RCC 7860 (cell line): ENCODE measurements around the gene ACY1.

Experiments
- DNase-seq: peaks from one replicate; pipeline ENCODE4 v3.0.0-alpha.2; 2015; ENCODE audit warnings: low spot score
- FAIRE-seq: peaks from 2 replicates; lab custom pipeline; 2012; peaks lifted over from hg19 to GRCh38; lab: Jason Lieb, UNC

The ACY1 gene

GRCh38 chr3:52002748-52003147 is 19.4 kb downstream of the ACY1 start:
- DNase-seq (no peak), FAIRE-seq (no peak)

- FAIRE-seq = no peak
Observed at GRCh38 chr3:52004163-52004787, 20.9 kb downstream of the ACY1 start.

GRCh38 chr3:52004906-52005395 is 21.6 kb downstream of the ACY1 start:
- DNase-seq (no peak), FAIRE-seq (no peak)

More at GRCh38 chr3:52004163-52004787, 20.9 kb downstream of the ACY1 start:
- no peak for DNase-seq

DNA sequence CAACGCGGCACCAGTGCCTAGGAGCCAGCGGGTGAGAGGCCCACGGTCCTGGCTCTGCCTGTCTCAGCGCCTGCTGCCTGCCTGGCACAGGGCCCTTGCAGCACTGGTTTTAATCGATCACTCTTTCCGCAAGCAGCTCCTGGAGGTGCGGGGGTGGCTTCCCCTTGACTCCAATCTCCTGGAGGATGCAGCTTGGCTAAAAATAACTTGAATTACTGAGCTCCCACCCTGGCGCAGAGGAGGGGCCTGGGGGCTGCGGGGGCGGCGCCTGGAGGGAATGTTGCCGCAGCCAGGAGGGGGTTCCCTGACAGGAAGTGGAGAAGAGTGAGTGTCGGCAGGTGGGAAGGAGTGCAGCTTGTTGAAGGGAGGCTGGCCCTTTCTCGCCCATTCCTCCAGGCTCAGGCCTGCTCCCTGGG is 22.2 kb downstream of the ACY1 start:
- DNase-seq = no peak
- FAIRE-seq = no peak

GRCh38 chr3:52006017-52006819 is 22.9 kb downstream of the ACY1 start:
- DNase-seq = no peak
- FAIRE-seq = no peak

- DNase-seq (no peak), FAIRE-seq (no peak)
Observed at GRCh38 chr3:52006820-52007133, 23.4 kb downstream of the ACY1 start.

- no peak for FAIRE-seq
- no peak for DNase-seq
Observed at GRCh38 chr3:52007291-52007690, 24.0 kb downstream of the ACY1 start.

GRCh38 chr3:52010431-52010830 is 27.1 kb downstream of the ACY1 start:
- FAIRE-seq (no peak), DNase-seq (no peak)

- FAIRE-seq (no peak), DNase-seq (no peak)
Observed at GRCh38 chr3:52012699-52013098, 29.4 kb downstream of the ACY1 start.

GRCh38 chr3:52013802-52014598 is 30.7 kb downstream of the ACY1 start:
- DNase-seq (no peak), FAIRE-seq (no peak)

- no peak for DNase-seq
- no peak for FAIRE-seq
Observed at GRCh38 chr3:52014613-52015012, 31.3 kb downstream of the ACY1 start.

GRCh38 chr3:52015438-52016228 is 32.3 kb downstream of the ACY1 start:
- no peak for FAIRE-seq
- no peak for DNase-seq

DNA sequence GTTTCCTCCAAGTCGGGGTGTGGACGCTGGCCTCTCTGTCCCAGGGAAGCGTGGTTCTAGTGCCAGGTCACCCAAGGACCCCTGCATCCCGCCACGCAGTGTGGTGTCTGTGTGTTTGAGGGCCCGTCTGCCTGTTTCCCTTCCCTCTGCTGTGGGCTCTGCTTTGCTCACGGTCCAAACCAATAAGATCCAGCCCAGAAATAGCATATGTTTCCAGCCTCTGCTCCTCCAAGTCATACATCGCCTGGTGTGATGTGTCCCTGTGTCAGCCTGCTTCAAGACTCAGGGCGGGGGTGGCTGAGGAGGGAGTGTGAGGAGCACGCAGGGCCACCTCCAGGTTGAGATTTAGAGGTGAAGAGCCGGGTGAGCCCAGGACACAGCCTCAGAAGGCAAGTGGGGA is 34.3 kb downstream of the ACY1 start:
- no peak for FAIRE-seq
- no peak for DNase-seq

DNA sequence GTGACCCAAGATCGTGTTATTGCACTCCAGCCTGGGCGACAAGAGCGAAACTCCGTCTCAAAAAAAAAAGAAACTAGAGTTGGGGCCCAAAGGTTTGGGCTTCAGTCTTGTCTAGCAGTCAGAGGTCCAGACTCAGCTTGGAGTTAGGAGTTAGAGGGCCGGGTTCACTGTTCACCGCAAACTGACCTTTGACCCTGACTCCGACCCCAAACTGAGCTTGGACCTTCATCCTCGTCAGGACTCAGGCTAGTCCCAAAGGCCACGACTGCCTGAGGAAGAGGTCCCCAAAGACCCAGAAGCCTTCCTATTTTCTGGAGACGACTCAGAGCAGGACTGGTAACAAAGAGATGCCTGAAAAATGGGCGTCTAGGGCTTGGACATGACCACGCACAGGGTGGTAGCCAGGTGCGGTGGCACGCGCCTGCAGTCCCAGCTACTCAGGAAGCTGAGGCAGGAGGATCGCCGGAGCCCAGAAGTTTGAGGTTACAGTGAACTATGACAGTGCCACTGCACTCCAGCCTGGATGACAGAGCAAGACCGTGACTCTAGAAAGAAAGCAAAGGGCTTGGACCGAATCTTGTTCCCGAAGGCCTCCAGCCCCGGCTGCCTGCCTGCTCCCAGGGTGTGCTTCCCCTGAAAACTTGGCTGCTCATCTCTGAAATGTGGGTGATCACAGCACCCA is 35.1 kb downstream of the ACY1 start:
- no peak for DNase-seq
- FAIRE-seq = no peak

DNA sequence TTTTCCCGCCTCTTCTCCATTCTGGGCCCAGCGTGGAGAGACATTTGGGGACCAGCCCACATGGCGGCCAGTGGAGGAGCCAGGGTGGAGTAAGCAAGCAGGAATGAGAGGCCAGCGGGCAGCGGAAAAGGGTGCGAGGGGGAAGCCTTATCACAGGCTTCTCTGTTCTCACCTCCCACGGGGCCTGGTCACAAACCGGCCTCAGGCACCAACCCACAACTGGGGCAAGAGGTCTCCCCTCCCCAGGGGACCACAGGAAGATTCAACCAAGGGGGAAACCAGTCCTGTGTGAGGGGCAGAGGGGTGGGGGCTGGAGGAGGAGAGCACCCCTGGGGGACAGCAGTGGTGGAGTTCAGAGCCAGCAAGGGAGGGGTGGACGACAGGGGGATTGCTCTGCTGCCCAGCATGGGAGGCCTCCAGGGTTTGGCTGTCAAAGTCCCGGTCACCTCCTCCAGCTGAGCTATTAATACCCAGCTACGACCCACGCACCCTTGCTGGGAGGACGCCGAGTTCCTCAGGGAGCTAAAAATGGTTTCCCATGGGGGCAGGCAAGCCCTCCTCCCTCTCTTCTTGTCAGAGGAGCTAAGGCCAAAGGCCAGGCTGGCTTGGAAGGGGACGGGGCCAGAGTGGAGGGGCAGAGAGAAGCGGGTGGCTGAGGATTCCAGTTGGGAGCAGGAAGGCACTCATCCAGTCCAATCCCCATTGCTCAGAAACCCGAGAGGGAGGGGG is 36.2 kb downstream of the ACY1 start:
- FAIRE-seq (no peak), DNase-seq (no peak)

DNA sequence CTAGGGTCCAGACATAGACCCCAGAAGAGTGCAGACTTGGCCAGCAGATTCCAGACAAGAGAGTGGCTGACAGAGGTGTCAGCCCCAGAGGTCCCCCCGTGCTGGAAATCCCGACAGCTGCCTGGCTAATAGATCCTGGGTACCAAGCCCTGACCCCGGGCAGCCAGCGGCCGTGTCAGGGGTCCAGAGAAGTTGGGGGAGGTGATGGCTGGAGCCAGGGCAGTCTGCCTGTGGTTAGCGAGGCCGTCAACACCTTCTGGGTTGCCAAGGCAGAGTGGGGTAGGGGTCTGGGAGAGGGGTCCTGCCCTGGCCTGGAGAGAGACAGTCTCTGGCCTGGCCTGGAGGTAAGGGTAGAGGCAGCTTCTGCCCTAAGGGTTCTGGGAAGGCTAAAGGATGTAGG is 37.5 kb downstream of the ACY1 start:
- no peak for DNase-seq
- FAIRE-seq = no peak

- FAIRE-seq (no peak), DNase-seq (no peak)
Observed at GRCh38 chr3:52021489-52022268, 38.3 kb downstream of the ACY1 start.

DNA sequence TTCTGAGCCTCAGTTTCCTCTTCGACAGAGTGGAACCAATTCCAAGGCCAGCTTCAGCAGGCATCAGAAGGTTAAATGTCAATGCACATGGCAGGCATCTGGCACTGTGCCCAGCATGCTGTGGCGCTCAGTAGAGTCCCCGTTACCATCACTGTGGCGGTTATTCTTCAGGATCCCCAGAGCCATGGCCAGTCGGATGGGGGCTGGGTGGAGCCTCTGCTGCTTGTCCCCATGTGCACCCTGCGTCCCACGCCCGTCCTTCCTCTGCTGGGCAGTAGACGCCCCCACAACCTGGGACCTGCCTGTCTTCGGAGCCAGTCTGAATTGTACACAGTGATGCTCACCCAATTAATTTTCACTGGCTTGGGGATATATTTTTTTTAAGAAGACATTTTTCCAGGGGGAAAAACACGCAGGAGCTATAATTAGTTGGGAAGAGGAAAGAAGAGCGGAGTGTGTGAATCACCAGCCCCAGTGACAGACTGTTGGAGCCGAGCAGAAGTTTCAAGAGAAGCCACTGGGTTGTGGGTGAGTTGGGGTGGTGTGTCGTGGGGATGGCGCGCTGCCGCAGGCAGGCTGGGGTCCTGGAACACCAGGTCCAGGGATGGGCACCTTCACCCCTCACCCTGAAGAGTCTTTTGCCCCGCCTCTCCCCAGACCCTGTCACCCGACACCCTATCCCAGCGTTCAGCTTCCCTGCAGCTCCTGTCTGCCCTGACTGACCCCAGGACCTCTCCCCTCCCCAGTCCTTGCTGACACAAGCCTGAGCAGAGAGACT is 39.2 kb downstream of the ACY1 start:
- FAIRE-seq (no peak), DNase-seq (no peak)
